SK-N-SH treated with all-trans-retinoic acid at 6 μM for 48 hours (cell line): Measurements from ENCODE around the gene C1RL.

Source experiments
- PATZ1 ChIP-seq: fragments of 250-450 bp; sonication (Bioruptor Pico); IDR thresholded peaks from 2 replicates; pipeline ENCODE4 v1.8.0; 2020; ENCODE audit warnings: mild to moderate bottlenecking, moderate library complexity, borderline replicate concordance
- TF ChIP-seq, protein P1 (sequence below): fragments of 250-450 bp; sonication (Bioruptor Pico); IDR thresholded peaks from 2 replicates; pipeline ENCODE4 v1.5.1; 2020; ENCODE audit warnings: low read depth, mild to moderate bottlenecking, moderate library complexity

DNA sequence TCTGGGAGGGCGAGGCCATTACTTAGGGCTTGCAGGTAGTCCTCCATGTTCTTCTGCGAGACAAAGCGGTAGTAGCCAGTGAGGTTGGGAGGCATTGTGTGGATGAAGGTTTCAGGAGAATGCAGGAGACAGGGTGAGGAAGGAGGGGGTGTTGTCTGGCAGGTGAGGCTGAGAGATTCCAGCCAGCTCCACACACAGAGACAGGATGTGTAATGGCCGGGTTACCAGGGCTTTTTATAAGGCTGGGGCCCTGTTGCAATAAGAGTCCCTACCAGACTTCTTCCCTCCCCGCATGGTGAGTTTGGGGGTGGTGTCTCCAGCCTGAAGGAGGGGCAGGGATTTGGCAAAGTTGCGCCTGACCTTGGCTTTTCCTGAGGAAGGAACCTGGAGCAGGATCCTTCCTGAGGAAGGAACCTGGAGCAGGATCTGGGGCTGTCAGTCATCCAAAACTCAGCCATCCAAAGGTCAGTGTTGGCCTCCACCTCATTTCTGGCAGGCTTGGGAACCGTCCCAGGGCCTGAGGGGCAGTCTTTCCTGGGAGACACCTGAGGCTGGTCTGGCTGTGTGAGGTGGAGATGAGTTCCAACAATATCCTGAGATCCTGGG lies 19.8 kb upstream of the C1RL start, which contains the start of gene RBP5:
- TF ChIP-seq PATZ1 (CRISPR knock-in tag) = no peak
- TF ChIP-seq, protein P1, sequence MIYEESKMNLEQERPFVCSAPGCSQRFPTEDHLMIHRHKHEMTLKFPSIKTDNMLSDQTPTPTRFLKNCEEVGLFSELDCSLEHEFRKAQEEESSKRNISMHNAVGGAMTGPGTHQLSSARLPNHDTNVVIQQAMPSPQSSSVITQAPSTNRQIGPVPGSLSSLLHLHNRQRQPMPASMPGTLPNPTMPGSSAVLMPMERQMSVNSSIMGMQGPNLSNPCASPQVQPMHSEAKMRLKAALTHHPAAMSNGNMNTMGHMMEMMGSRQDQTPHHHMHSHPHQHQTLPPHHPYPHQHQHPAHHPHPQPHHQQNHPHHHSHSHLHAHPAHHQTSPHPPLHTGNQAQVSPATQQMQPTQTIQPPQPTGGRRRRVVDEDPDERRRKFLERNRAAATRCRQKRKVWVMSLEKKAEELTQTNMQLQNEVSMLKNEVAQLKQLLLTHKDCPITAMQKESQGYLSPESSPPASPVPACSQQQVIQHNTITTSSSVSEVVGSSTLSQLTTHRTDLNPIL (CRISPR knock-in tag) = no peak
